ENCODE data around the gene SEMA4A. TPM values are rescaled to one million over a fixed set of nuclear protein-coding genes. Genes with fewer than 3 reads are reported as not detected.

The SEMA4A gene
- total and polyA plus RNA-seq, 9 of the 15 experiments (the other 6 are each of a cell fraction or from before 2014, with no cell fraction given): 0.04 to 1.7 (median 0.45) TPM

DNA sequence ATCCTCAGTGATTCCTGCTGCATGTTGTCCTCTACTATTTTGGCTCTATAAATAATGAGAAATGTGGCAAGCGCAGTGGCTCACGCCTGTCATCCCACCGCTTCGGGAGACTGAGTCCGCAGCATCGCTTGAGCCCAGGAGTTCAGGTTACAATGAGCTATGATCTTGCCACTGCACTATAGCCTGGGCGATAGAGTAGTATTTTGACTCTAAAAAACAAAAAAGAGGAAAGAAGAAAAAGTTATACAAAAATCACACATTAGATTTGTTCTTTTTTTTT is 39.8 kb downstream of the SEMA4A start (continued):
- TF ChIP-seq, protein P1, sequence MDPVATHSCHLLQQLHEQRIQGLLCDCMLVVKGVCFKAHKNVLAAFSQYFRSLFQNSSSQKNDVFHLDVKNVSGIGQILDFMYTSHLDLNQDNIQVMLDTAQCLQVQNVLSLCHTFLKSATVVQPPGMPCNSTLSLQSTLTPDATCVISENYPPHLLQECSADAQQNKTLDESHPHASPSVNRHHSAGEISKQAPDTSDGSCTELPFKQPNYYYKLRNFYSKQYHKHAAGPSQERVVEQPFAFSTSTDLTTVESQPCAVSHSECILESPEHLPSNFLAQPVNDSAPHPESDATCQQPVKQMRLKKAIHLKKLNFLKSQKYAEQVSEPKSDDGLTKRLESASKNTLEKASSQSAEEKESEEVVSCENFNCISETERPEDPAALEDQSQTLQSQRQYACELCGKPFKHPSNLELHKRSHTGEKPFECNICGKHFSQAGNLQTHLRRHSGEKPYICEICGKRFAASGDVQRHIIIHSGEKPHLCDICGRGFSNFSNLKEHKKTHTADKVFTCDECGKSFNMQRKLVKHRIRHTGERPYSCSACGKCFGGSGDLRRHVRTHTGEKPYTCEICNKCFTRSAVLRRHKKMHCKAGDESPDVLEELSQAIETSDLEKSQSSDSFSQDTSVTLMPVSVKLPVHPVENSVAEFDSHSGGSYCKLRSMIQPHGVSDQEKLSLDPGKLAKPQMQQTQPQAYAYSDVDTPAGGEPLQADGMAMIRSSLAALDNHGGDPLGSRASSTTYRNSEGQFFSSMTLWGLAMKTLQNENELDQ (CRISPR knock-in tag; IDR thresholded peaks at IDR 0.05; ENCODE audit: borderline replicate concordance): 0 out of 2 replicates have a peak, but pooled peaks have one; percentile 41
- TF ChIP-seq ZKSCAN8 (CRISPR knock-in tag; IDR thresholded peaks at IDR 0.05) (peak; percentile 32; the same call in 1 of the 2 replicates), ZNF696 (CRISPR knock-in tag; conservative IDR thresholded peaks at IDR 0.05) (no peak)

GRCh38 chr1:156193488-156194299 is 40.3 kb downstream of the SEMA4A start, which contains the start of gene SLC25A44:
Gene SLC25A44 (plus strand): TSS chr1:156194104. CDS start chr1:156199848, 5,744 bp downstream.
- H2AFZ ChIP-seq (ENCODE audit: low read depth, low read length): peak within 1 kb of the TSS; percentile 60
- H3K4me1 ChIP-seq (replicated peaks in 1 of 2; ENCODE audit: control insufficient read depth in 2 of 2, insufficient read depth in 2 of 2, low read length in 2 of 2): peaks cover 6 to 12% of the 10 kb centered on the region in 2 experiments
- H3K9ac ChIP-seq (ENCODE audit: insufficient read depth in 1 of 2, low read depth in 2 of 2, low read length in 2 of 2): peak within 1 kb of the TSS; percentile 82 to 94
- peak within 1 kb of the TSS; percentile 82 for H3K27ac ChIP-seq (ENCODE audit: extremely low read depth, low read depth, low read length)
- no peaks in the 10 kb centered on the region for H4K20me1 ChIP-seq (replicated peaks; ENCODE audit: control insufficient read depth, insufficient read depth, low read length)
- H3K36me3 ChIP-seq (ENCODE audit: control insufficient read depth, insufficient read depth, low read length): peaks cover 19% of the 10 kb centered on the region
- peaks cover 47% of the 10 kb centered on the region for H3K79me2 ChIP-seq (ENCODE audit: control insufficient read depth, insufficient read depth, low read length)
- FAIRE-seq: peak; percentile 100
- peak within 1 kb of the TSS; percentile 71 for H3K4me3 ChIP-seq
- peak within 1 kb of the TSS; percentile 95 for H3K4me2 ChIP-seq (ENCODE audit: insufficient read depth, low read length)
- in situ Hi-C loops (cut with MboI) (no loop called here), intact Hi-C loops (cut with micrococcal nuclease) (loop anchor here (2.0 to 5.0 kb wide), 2 partner anchors 19 to 46 kb away; partner anchors contain the start of gene PMF1)
- no TSS peak for BruUV-seq (replicated peaks)
- H3K27me3 ChIP-seq (ENCODE audit: control insufficient read depth in 2 of 2, insufficient read depth in 2 of 2, low read length in 2 of 2): no peaks in the 10 kb centered on the region
- under 1% methylated on average over 58 of the region's 59 CpGs for WGBS (ENCODE audit: insufficient coverage, low coverage, missing lambda C conversion rate)
- ATAC-seq: peak; percentile 99
- H3K9me1 ChIP-seq (ENCODE audit: control insufficient read depth, insufficient read depth, low read length): no peaks in the 10 kb centered on the region
- DNase-seq (ENCODE audit: extremely low read depth in 1 of 4, low spot score in 3 of 4): peak; percentile 95 to 99 (median 96)
- H3K9me3 ChIP-seq (replicated peaks; ENCODE audit: control insufficient read depth, insufficient read depth, low read depth, low read length): peaks cover 5% of the 10 kb centered on the region
- ChIA-PET POLR2A (interaction anchor here (0.5 to 2.7 kb wide), 13 partner anchors 12 to 944 kb away, joined by 3 to 23 read pairs (median 4); partner anchors contain the start of gene PMF1), CTCF (ENCODE audit: low intra/inter-chr PET ratio) (no interaction called here)
- no peak for TF ChIP-seq DDX20 (tag; IDR thresholded peaks at IDR 0.05; ENCODE audit: low read depth)
- TF ChIP-seq ZNF79 (CRISPR knock-in tag; IDR thresholded peaks at IDR 0.05; ENCODE audit: low read depth): no peak
- TF ChIP-seq TAF15 (IDR thresholded peaks at IDR 0.05; ENCODE audit: low read depth, low read length): no peak
- TF ChIP-seq CEBPZ (IDR thresholded peaks at IDR 0.05; ENCODE audit: borderline replicate concordance, low read depth, low read length): no peak
- TF ChIP-seq, protein P2, sequence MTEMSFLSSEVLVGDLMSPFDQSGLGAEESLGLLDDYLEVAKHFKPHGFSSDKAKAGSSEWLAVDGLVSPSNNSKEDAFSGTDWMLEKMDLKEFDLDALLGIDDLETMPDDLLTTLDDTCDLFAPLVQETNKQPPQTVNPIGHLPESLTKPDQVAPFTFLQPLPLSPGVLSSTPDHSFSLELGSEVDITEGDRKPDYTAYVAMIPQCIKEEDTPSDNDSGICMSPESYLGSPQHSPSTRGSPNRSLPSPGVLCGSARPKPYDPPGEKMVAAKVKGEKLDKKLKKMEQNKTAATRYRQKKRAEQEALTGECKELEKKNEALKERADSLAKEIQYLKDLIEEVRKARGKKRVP (CRISPR knock-in tag; IDR thresholded peaks at IDR 0.05): no peak
- TF ChIP-seq GABPB1 (CRISPR knock-in tag; IDR thresholded peaks at IDR 0.05): peak; percentile 93
- TF ChIP-seq RBFOX2 (IDR thresholded peaks at IDR 0.05; ENCODE audit: low read depth, low read length): peak; percentile 89
- TF ChIP-seq LCOR (CRISPR knock-in tag; IDR thresholded peaks at IDR 0.05): peak; percentile 25
- TF ChIP-seq SMARCC2 (IDR thresholded peaks at IDR 0.05; ENCODE audit: low read depth): no peak
